Right renal pelvis (tissue), 4 donors: ENCODE results near the gene GUCA2B. TPM values are rescaled to one million over a fixed set of nuclear protein-coding genes. Genes with fewer than 3 reads are reported as not detected.

ENCODE experiments used
- DNase-seq, 4 donors: peaks; one replicate each; pipeline ENCODE4 v3.0.0-alpha.2; 2013; ENCODE audit warnings: low read depth in 4 of 4, low spot score in 3 of 4, missing footprints in 1 of 4
- polyA plus RNA-seq, 4 donors: library from polyadenylated mRNA; unstranded; fragments of 120-200 nt; gene quantifications; one replicate each; pipeline ENCODE4 v1.2.1, GENCODE V29; 2013; ENCODE audit not compliant: insufficient read length in 4 of 4

GUCA2B gene
- polyA plus RNA-seq, result not detected

DNA sequence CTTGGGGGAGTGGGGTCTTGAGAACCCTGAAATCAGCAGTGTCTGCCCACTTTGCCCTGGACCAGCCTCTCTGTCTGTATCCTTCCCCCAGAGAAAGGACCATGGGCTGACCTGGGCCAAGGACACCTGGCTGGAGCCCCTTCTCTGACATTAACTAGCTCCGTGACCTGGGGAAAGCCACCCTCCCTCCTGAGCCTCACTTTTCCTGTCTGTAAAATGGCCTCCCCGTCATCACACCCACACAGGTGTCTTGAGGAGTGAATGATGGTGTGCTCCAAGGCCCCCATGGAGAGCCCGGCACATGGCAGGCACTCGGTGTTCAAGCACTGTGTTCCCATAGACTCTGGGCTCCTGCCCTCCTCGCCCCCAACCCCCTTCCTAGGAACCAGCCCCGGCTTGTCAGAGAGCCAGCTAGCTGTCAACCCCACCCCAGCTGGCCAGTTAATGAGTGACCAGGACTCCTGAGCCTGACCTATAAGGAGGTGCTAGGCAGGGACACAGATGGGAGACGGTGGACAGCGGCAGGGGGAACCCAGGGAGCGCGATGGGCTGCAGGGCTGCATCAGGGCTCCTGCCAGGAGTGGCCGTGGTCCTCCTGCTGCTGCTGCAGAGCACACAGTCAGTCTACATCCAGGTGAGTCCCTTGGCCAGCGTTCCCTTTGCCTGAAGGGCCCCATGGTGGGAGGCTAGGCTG lies at the start of gene GUCA2B:
GUCA2B (plus strand) TSS at position 504 of the 694 bp plus-strand sequence; CDS start at position 545, 41 bp downstream.
- DNase-seq, result no peak

DNA sequence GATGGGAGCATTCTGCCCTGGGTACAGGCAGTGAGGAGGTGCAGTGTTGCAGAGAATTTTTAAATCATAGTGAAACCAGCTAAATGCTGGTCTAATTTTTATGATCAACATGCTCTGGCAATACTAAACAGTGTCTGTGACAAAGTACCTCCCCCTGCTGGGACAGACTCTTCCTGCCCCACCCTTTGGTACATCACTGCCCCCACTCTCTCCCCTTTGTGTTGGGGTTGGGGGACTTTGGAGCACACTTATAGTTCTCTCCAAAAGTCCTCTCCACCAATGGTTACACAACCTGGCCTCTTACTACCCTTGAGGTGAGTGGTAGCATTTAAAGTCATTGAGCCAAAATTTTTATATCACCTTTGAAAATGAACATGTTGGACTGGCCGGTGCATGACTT lies 48.2 kb upstream of the GUCA2B start:
- DNase-seq, result no peak

DNA sequence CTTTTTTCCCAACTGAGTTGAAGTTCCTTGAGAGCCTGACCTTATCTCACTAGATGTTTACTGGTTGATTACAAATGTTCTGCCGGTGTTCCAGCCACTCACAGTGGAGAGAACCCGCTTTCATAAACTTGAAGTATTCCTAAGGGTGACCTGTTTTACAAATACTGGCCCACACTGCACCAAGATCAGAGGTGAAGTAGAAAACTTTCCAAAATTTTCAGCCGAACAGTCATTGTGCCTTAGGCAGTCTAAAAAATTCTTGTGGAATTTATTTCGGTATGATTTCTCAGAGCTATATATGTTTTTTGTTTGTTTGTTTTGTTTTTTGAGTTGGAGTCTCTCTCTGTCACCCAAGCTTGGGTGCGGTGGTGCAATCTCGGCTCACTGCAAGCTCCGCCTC lies 44.9 kb upstream of the GUCA2B start:
- DNase-seq, result no peak

DNA sequence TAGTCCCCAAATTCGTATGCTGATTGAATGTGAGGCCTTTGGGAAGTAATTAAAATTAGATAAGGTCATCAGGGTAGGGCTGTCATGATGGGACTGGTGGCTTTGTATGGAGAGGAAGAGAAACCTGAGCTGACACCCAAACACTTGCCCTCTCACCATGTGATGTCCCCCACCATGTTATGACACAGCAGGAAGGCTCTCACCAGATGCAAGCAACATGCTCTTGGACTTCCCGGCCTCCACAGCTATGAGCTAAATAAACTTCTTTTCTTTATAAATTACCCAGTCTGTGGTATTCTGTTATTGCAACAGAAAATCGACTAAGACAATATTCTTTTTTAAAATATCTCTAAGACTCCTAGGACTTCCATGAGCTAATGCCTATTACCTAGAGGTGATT lies 43.6 kb upstream of the GUCA2B start:
- DNase-seq, result no peak

DNA sequence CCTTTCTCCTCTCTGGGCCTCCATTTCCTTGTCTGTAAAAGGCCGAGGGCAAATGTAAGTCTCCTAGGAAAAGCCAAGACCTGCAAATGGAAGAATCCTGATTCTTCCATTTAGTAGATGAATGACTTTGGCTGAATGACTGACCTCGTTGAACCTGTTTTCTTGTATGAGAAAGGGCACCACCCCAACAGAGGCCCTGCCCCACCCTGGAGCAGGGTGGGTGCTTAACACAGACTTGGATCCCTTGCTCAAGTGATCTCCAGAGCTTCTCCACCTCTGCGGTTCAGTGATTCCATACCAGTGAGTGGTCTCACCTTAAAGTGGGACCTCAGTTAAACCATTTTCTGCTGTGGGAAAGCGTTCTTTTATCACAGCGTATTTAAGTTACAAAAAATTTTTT lies 39.0 kb upstream of the GUCA2B start:
- no peak for DNase-seq

DNA sequence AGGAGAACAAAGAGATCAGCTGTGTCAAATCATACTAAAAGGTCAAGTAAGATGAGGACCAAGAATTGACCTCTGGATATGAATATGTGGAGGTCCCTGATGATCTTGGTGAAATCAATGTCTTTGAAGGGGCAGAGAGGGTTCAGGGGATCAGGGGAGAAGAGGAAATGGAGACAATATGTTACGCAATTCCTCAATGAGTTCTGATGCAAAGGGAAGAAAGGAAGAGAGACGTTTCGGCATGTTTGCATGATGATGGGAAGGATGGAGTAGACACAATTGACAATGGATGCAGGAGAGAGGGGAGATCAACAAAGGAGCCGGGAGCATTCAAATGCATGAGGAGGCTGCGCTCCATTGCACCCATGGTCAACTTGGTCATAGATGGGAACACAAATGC lies 36.0 kb upstream of the GUCA2B start:
- DNase-seq, result no peak

DNA sequence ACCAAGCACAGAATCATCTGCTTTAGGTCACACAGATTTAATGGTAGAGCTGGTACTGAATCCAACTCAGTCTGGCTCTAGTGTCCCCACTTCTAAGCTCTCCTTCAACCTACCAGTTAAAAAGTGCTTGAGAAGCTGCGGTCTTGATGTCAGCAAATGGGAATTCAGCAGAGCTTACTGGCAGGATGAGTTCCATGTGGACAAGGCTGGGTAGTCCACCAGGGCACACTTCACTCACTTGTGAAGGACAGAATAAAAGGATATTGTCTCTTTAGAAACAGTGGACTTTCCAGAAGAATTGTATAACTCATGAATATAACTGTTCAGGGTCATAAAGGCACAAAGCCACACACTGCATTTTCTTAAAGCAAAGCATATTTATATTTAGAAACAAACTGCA lies 35.1 kb upstream of the GUCA2B start:
- no peak for DNase-seq

DNA sequence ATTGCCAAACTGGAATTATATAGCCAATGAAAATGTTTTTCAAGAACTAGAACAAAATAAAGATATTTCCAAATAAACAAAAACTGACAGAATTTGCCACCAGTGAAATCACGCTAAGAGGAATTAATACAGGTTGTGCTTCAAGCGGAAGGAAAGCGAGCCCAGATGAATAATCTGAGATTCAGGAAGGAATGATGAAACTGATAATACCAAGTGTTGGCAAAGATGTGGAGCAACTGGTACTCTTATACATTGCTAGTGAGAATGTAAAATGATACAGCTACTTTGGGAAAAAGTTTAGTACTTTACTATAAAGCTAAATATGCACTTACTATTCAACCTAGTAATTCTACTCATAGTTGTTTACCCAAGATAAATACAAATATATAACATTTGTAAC lies 30.8 kb upstream of the GUCA2B start:
- DNase-seq, result no peak

DNA sequence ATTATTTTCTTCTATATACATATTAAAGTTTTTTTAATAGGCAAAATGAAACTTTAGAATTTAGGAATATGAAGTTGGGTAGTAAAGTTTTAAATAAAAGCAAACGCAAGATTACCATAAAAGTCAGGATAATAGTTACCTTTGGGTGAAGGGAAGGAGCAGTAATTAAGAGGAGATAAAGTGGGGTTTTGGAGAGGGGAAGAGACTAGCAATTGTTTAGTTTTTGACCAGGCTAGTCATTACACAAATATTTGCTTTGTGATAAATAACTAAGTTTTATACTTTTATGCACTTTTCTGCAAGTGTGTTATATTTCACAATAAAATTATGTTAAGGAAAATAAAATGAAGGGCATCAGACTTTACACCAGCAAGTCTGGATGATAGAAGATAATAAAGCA lies 27.7 kb upstream of the GUCA2B start:
- no peak for DNase-seq

DNA sequence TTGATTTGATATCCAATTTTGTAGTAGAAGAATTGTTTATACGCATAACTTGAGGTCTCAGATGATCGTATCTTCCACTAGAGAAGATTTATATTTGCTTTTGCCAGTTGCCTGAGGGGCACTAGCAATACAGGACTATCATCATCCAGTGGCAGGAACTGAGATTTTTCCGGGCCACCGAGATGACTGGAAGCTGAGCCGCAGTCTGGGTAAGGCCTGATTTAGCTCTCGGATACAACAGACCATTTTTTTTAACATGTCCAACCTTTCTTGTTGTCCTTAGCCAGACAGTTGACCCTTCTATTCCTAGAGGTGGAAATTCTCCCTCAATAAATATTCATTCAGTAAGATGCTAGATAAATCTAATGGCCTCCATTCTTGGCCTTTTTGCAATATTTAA lies 25.4 kb upstream of the GUCA2B start:
- no peak for DNase-seq

DNA sequence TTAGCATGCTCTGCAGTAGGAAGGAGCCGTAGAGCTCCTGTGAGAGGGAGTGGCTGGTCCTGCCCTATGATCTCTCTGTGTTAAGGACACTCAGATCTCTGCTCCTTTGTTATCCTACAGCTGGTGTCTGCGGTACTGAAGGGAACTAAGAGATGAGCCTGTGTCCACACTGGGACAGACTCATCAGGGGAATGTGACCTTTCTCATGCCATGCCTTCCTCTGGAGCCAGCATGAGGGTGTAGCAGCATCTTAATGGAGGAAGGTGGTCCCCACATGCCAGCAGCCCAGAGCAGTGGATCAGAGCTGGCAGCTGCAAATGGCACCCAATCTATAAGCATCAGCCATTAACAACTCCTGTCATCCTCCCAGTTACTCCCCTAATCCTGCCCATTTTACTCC lies 24.7 kb upstream of the GUCA2B start:
- no peak for DNase-seq

DNA sequence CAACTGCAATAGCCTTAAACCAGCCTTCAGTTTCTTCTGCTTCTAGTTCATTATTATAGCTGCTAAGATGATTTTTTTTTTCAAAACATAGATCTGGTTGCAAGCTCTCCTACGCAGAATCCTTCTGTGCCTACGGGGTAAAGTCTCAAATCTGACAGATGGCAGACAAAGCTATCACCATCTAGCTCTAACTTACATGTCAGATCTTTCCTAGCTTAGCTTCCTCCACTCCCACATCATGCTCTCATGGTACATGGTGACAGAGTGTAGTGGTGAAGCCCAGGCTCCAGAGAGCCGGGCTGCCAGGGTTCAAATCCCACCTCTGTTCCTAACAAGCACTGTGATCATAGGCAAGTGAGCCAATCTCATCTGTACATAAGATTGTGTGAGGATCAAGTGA lies 24.2 kb upstream of the GUCA2B start:
- DNase-seq, result no peak

DNA sequence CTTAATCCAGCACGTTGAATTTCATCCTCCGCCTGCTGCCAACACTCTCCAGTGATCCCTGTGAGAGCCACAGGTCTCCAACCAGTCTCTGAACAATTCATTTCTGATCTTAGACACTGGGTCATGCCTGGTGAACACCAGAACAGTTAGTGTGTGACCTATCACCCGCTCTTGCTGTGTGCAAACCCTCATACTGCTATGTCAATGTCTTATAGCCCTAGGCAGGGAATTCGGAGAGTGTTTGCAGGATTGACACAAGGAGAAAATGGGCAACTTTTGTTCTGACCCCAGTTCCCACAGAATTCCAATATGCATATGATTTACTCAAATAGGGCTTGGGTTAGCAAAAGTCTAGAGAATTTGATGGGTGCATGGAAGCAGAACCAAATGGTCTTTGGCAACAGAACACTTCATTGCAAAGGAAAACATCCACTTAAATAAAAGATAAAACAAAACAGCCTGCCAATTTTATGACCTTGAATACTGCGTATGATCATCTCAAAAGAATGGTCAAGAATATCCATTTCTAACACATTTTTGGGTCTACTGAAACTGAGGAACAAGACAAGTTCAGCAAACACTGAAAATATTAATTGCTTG lies 23.0 kb upstream of the GUCA2B start:
- no peak for DNase-seq

DNA sequence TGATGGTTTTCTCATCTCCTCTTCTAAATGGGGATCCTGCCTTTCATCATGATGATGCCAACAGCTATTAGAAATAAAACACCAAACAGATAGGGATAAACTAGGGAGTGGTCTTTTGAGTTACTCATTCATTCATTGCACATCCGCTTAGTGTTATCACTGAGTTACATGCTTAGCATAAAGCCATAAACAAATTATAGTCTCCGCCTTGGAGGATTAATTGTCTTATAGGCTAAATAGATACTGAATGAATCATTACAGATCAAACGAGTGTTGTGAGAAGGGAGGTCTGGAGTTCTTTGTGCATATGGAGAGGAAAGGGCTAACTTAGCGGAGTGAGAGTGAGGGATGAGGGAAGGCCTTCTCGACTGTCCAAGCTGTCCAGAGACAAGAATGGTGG lies 19.8 kb upstream of the GUCA2B start:
- no peak for DNase-seq

DNA sequence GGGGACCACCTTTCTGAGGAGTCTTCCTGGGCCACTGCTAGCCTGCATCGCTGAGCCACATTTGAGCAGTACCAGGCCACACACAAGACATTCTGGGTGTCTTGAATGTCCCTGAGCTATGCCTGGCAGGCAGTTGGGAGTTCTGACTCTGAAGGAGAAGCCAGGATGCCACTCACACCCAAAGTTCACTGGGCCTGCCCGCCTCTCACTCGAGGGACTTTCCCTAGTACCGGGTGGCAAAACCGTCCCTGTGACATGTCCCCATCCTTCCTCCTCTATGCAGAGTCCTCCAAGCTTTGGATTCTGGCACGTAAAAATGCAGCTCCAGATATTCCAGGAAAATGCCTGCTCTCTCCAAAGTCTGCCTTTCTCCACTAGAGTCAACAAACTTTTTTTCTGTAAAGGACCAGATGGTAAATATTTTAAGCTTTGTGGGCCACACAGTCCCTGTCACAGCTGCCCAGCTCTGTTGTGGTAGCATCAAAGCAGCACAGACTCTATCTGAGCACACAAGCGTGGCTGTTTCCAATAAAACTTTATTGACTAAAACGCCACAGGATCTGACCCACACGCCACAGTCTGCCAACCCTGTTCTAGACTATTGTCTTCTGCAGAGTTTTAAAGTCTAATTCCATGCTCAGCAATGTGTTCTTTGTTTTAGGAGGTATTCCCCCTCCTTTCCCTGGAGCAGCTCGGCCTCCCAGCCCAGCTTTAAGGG lies 19.2 kb upstream of the GUCA2B start:
- DNase-seq, result no peak

DNA sequence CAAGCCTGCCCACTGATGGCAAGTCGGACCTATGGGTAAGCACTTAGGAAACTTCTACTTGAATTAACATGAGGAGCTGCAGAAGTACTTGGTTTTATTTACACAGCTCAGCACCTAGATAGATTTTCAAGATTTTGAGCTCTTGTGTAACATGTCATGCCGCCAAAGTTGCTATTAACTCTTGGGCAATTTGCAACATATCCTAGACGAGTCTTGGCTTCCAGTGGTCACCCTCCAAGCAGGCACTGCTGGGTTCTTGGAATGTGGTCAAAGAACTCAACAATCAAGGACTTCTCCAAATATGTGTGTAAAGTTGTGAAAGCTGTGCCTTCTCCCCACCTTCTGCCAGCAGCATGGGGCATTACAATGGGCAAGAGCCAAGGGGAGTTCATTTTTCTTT lies 17.8 kb upstream of the GUCA2B start:
- DNase-seq, result no peak

DNA sequence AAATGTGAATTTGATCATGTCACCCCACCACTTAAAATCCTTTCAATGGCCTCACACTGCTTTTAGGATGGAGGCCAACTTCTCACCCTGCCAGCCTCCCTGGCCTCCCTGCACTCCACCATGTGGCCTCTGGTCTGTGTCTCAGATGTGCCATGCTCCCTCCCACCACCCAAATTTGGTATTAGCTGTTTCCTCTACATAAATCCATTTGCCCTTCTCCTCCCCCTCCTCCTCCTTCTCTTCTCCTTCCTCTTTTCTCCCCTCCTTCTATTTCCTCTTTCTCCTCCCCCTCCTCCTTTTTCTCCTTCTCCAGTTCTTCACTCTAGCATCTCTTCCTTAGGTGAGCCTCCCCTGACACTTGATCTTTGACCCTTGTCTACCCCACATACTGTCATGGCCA lies 16.7 kb upstream of the GUCA2B start:
- DNase-seq, result no peak

DNA sequence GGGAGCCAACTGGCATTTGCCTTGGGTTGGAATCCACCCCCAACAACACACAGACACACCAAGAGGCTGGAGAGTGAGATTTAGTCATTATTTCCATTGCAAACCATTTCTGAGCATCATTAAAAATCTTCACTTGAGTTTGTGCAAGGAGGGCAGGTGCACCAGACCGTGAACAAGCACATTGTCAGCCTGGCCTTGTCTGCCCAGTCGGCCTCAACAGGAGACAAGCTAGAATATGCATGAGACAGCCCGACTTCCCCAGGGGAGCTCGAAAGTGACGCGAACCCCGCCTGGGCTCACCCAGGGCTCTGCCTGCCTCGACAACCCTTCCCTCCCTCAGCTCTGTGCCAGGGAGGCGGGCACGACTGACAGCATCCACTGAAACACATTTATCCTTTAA lies 15.4 kb upstream of the GUCA2B start:
- DNase-seq, result no peak

DNA sequence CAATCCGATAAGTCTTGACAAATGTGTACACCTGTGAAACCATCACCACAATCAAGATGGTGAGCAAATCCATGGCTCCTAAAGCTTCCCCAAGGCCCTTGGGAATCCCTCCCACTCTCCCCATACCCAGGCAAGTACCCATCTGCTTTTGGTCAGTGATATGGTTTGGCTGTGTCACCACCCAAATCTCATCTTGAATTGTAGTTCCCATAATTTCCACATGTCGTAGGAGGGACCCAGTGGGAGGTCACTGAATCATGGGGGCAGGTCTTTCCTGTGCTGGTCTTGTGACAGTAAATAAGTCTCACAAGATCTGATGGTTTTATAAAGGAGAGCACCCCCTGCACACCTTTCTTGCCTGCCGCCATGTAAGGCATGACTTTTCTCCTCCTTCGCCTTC lies 14.6 kb upstream of the GUCA2B start:
- DNase-seq, result no peak

DNA sequence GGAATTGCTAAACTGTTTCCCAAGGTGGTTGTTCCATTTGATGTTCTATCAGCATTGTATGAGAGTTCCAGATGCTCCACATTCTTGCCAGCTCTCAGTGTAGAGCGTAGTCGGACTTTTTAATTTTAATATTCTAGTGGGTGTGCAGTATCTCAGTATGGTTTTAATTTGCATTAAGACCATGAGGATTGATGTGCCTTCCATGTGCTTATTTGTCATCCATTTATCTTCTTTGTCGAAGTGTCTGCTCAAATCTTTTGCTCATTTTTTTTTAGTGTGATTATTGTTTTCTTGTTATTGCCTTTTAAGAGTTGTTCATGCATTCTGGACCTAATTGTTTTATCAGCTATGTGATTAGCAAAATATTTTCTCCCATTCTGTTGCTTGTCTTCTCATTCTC lies 13.8 kb upstream of the GUCA2B start:
- no peak for DNase-seq

DNA sequence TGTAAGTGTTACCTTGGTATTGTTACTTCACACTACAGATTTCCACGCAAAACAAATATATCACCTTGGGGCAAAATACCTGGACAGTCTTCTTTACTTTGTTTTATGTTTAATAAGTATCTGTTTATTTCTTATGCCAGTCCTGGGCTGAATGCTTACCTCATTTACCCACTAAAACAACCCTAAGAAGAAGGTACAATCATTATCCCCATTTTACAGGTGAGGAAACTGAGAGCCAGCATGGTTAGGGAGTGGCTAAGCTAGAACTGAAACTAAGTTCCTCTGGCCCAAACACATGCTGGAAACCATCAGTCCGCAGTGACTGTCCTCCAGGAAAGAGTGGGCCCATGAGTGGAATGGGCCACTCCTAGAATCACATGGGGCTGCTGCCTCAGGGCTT lies 13.0 kb upstream of the GUCA2B start:
- DNase-seq, result no peak

DNA sequence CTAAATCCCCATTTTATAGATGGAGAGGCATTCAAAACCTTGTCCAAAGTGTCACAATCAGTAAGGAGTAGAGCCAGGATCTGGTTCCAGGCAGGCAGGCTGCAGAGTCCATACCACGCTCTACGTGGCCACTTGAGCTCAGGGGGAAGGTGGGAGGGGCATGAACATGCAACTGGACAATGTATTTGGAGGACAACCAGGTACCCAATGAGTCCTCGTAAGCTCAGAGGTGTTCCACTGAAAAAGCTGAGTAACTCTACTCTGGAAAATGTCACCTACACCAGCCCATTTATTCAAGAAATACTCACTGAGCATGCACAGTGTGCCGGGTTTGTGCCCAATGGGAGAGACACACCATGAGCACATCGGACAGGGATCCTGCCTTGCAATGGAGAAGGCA lies 11.2 kb upstream of the GUCA2B start:
- no peak for DNase-seq
